WTC11 (cell line): ENCODE results near the gene ZNF282. TPM values are rescaled to one million over a fixed set of nuclear protein-coding genes. Genes with fewer than 3 reads are reported as not detected.
A peak's percentile ranks its signal among the peaks of the same experiment; 100 is the strongest.

Experiments
- ATAC-seq: fragments of 200-7000 bp; cut with Tn5 transposase; 2 replicates; pipeline ENCODE4 v1.10.0; 2021; ENCODE audit warnings: mild to moderate bottlenecking, moderate library complexity
- CTCF ChIA-PET: fragments of 300-600 bp; sonication (Branson Sonifier 250); formaldehyde crosslinking; loops from one replicate; lab custom pipeline; 2021; ENCODE audit warnings: antibody characterized with exemption; lab: Charles Lee
- POLR2A ChIA-PET: fragments of 350-600 bp; sonication (Branson Sonifier 250); formaldehyde crosslinking; loops from one replicate; lab custom pipeline; 2021; ENCODE audit warnings: antibody characterized with exemption; lab: Charles Lee
- DNase-seq: peaks from one replicate; pipeline ENCODE4 v3.0.0; 2021; ENCODE audit warnings: low spot score
- H3K27ac Mint-ChIP-seq: 2 replicates; pipeline ENCODE4 v1.8.0; 2021; ENCODE audit warnings: mixed read lengths
- H3K27me3 Mint-ChIP-seq: 2 replicates; pipeline ENCODE4 v1.8.0; 2021; ENCODE audit warnings: low read depth, mild to moderate bottlenecking, moderate library complexity, mixed read lengths
- H3K36me3 Mint-ChIP-seq: 2 replicates; pipeline ENCODE4 v1.8.0; 2021; ENCODE audit warnings: mixed read lengths
- H3K4me1 Mint-ChIP-seq: 2 replicates; pipeline ENCODE4 v1.8.0; 2022; ENCODE audit warnings: mixed read lengths
- H3K4me3 Mint-ChIP-seq: 2 replicates; pipeline ENCODE4 v1.8.0; 2021; ENCODE audit warnings: mild to moderate bottlenecking, moderate library complexity, mixed read lengths
- H3K9me3 Mint-ChIP-seq: 2 replicates; pipeline ENCODE4 v1.8.0; 2021; ENCODE audit warnings: mixed read lengths
- CBFB ChIP-seq: sonication (generic); formaldehyde crosslinking; IDR thresholded peaks from 2 replicates; pipeline ENCODE4 v1.8.1; 2022; ENCODE audit warnings: mild to moderate bottlenecking, low read depth, missing genetic modification reagents
- CREB1 ChIP-seq: sonication (generic); formaldehyde crosslinking; IDR thresholded peaks from 2 replicates; pipeline ENCODE4 v1.8.0; 2023; ENCODE audit warnings: mild to moderate bottlenecking, missing genetic modification reagents
- GRHL2 ChIP-seq: fragments of 250-450 bp; sonication (Bioruptor Pico); IDR thresholded peaks from 2 replicates; pipeline ENCODE4 v1.8.0; 2022; ENCODE audit warnings: mild to moderate bottlenecking, moderate library complexity; ENCODE audit not compliant: insufficient replicate concordance, severe bottlenecking
- MXD4 ChIP-seq: fragments of 250-450 bp; sonication (Bioruptor Pico); IDR thresholded peaks from 2 replicates; pipeline ENCODE4 v1.8.0; 2021; ENCODE audit warnings: mild to moderate bottlenecking, moderate library complexity, borderline replicate concordance
- NFE2L1 ChIP-seq: sonication (generic); formaldehyde crosslinking; IDR thresholded peaks from 2 replicates; pipeline ENCODE4 v1.8.1; 2023; ENCODE audit warnings: missing genetic modification reagents
- PRRX2 ChIP-seq: fragments of 250-450 bp; sonication (Bioruptor Pico); IDR thresholded peaks from 2 replicates; pipeline ENCODE4 v1.8.0; 2021; ENCODE audit warnings: mild to moderate bottlenecking
- TEAD1 ChIP-seq: sonication (generic); formaldehyde crosslinking; IDR thresholded peaks from 2 replicates; pipeline ENCODE4 v1.8.0; 2022; ENCODE audit warnings: mild to moderate bottlenecking, missing genetic modification reagents
- TEAD4 ChIP-seq: sonication (generic); formaldehyde crosslinking; IDR thresholded peaks from 2 replicates; pipeline ENCODE4 v1.8.0; 2022; ENCODE audit warnings: mild to moderate bottlenecking, missing genetic modification reagents
- ZNF121 ChIP-seq: sonication (generic); formaldehyde crosslinking; IDR thresholded peaks from 2 replicates; pipeline ENCODE4 v1.8.0; 2023; ENCODE audit warnings: missing genetic modification reagents
- ZNF263 ChIP-seq: sonication (generic); formaldehyde crosslinking; IDR thresholded peaks from 2 replicates; pipeline ENCODE4 v1.8.1; 2022; ENCODE audit warnings: low read depth, mild to moderate bottlenecking, moderate library complexity, missing genetic modification reagents
- ZNF416 ChIP-seq: fragments of 250-450 bp; sonication (Bioruptor Pico); IDR thresholded peaks from 2 replicates; pipeline ENCODE4 v1.9.0; 2021; ENCODE audit warnings: mild to moderate bottlenecking, inconsistent platforms
- ZNF423 ChIP-seq: fragments of 250-450 bp; sonication (Bioruptor Pico); IDR thresholded peaks from 2 replicates; pipeline ENCODE4 v2.1.2; 2022; ENCODE audit warnings: mild to moderate bottlenecking, moderate library complexity
- total RNA-seq: library from RNA; stranded (reverse); gene quantifications from 3 replicates; pipeline ENCODE4 v1.2.3, GENCODE V29; 2021
- TF ChIP-seq, protein P1 (sequence below): sonication (generic); formaldehyde crosslinking; IDR thresholded peaks from 2 replicates; pipeline ENCODE4 v1.8.0; 2022; ENCODE audit warnings: mild to moderate bottlenecking, missing genetic modification reagents
- TF ChIP-seq, protein P2 (sequence below): fragments of 250-450 bp; sonication (Bioruptor Pico); conservative IDR thresholded peaks from 2 replicates; pipeline ENCODE4 v1.9.0; 2021; ENCODE audit warnings: mild to moderate bottlenecking
- TF ChIP-seq, protein P3 (sequence below): sonication (generic); formaldehyde crosslinking; IDR thresholded peaks from 2 replicates; pipeline ENCODE4 v1.8.1; 2023; ENCODE audit warnings: mild to moderate bottlenecking, moderate library complexity, missing genetic modification reagents
- TF ChIP-seq, protein P4 (sequence below): fragments of 250-450 bp; sonication (Bioruptor Pico); IDR thresholded peaks from 2 replicates; pipeline ENCODE4 v1.9.0; 2021; ENCODE audit warnings: moderate library complexity, mild to moderate bottlenecking, inconsistent platforms, borderline replicate concordance
- TF ChIP-seq, protein P5 (sequence below): fragments of 200-600 bp; IDR thresholded peaks from 2 replicates; pipeline ENCODE4 v1.8.0; 2022; ENCODE audit warnings: antibody characterized with exemption

The ZNF282 gene
- total RNA-seq, 1 experiment from 2014 or later, result 38.5 TPM

DNA sequence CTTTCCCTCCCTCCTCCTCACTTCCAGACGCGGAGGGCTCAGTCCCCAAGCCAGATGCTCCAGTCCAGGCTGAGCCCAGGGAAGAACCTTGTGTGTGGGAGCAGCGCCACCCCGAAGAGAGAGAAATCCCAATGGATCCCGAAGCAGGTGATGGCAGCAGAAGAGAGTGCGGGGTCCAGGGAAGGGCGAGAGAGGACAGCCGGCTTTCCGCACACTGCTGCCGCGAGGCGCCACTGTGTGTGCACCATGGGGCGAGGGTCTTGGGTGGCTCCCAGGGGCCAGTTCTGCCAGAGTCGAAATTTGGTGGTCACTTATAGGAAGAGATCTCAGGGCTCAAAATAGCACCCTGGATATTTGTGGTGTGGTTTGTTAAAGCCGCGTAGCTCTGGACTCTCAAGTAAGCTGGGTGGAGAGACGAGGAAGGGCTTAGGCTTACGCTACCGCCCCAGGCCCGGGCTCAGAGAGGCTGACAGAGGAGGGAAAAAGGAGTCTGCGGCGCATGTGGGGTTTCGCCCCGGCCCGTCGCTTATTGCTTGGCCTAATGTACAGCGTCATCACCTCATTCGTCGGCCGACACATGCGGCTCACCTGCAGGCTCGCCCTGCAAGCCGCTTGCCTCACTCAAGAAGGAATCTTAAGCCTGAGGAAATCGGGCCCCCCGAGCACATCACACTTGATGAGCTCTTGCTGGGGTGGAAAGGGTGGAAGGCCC lies 12.1 kb downstream of the ZNF282 start (continued):
- TF ChIP-seq, protein P1, sequence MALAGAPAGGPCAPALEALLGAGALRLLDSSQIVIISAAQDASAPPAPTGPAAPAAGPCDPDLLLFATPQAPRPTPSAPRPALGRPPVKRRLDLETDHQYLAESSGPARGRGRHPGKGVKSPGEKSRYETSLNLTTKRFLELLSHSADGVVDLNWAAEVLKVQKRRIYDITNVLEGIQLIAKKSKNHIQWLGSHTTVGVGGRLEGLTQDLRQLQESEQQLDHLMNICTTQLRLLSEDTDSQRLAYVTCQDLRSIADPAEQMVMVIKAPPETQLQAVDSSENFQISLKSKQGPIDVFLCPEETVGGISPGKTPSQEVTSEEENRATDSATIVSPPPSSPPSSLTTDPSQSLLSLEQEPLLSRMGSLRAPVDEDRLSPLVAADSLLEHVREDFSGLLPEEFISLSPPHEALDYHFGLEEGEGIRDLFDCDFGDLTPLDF (CRISPR knock-in tag), result no peak
- TF ChIP-seq ZNF121 (no peak), PRRX2 (CRISPR knock-in tag) (no peak)
- TF ChIP-seq, protein P2, sequence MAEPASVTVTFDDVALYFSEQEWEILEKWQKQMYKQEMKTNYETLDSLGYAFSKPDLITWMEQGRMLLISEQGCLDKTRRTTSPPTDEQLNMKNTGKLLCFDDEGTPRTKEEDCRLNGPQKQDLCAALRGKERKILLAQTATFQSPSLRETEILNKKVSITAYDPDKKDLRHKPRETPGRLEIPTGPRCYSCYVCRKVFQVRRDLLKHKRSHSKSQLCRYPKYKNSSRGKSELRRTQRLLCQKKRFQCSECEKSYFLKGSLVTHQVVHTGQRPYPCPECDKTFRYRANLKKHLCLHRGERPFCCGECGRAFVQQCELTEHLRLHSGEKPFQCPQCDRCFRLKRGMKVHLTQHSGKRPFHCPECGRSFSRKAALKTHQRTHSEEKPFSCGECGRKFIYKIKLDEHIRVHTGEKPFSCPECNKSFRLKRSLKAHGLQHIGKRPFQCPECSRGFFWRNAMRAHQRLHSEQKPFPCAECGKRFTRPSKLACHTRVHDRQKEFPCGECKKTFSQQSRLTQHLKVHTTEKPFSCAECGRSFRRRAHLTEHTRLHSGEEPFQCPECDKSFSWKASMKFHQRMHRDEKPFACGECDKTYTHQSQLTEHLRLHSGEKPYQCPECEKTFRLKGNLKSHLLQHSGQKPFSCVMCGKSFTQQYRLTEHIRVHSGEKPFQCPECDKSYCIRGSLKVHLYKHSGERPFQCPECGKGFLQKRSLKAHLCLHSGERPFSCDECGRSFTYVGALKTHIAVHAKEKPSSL (CRISPR knock-in tag), result no peak
- TF ChIP-seq, protein P3, sequence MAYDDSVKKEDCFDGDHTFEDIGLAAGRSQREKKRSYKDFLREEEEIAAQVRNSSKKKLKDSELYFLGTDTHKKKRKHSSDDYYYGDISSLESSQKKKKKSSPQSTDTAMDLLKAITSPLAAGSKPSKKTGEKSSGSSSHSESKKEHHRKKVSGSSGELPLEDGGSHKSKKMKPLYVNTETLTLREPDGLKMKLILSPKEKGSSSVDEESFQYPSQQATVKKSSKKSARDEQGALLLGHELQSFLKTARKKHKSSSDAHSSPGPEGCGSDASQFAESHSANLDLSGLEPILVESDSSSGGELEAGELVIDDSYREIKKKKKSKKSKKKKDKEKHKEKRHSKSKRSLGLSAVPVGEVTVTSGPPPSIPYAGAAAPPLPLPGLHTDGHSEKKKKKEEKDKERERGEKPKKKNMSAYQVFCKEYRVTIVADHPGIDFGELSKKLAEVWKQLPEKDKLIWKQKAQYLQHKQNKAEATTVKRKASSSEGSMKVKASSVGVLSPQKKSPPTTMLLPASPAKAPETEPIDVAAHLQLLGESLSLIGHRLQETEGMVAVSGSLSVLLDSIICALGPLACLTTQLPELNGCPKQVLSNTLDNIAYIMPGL (CRISPR knock-in tag), result no peak

DNA sequence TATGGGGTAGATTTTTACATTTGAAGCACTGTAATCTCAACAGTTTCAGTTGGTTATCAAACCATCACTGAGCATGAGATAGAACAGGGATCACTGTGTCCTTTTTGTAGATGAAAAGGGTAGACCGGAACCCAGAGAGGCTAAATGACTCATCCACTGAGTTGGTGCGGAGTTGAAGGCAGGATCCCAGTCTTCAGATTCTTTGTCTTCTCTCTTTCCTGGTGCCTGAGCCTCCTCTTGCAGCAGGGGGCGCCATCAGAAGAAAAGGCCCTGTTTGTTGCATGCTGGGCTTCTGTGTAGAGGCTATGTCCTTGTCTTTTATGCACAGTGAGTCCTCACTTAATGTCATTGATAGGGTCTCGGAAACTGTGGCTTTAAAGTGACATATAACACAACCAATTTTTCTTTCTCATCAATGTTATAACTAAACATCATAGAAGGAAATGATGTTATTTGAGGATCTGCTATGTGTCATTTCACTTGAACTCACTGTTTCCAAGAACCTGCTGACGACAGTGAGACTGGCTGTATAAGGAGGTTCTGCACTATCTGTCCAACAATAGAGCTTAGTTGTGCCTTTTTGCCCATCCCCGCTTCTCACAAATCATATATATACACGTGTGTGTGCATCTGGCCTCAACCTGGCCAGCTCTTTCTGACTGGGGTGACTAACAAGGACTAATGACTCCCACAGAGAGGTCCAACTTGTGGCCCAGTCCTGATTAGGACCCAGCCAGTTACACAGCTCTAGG lies 14.3 kb downstream of the ZNF282 start:
- POLR2A ChIA-PET, result no interaction called here
- peak; percentile 89 for ATAC-seq
- peaks cover 12% of the 10 kb centered on the region for H3K4me1 Mint-ChIP-seq
- H3K4me3 Mint-ChIP-seq, result no peak overlapping the region
- H3K9me3 Mint-ChIP-seq, result no peaks in the 10 kb centered on the region
- TF ChIP-seq ZNF263 (CRISPR knock-in tag), result no peak
- TF ChIP-seq GRHL2 (CRISPR knock-in tag), result no peak
- TF ChIP-seq ZNF416 (CRISPR knock-in tag), result no peak
- no peak for TF ChIP-seq NFE2L1
- TF ChIP-seq CREB1, result no peak
- 0 out of 2 replicates have a peak, but pooled peaks have one; percentile 14 for TF ChIP-seq ZNF121
- TF ChIP-seq ZNF423 (CRISPR knock-in tag), result no peak
- no peak for TF ChIP-seq TEAD4 (CRISPR knock-in tag)
- no peak for TF ChIP-seq MXD4 (CRISPR knock-in tag)
- TF ChIP-seq, protein P4, sequence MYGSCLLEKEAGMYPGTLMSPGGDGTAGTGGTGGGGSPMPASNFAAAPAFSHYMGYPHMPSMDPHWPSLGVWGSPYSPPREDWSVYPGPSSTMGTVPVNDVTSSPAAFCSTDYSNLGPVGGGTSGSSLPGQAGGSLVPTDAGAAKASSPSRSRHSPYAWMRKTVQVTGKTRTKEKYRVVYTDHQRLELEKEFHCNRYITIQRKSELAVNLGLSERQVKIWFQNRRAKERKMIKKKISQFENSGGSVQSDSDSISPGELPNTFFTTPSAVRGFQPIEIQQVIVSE (CRISPR knock-in tag), result no peak
- TF ChIP-seq, protein P5, sequence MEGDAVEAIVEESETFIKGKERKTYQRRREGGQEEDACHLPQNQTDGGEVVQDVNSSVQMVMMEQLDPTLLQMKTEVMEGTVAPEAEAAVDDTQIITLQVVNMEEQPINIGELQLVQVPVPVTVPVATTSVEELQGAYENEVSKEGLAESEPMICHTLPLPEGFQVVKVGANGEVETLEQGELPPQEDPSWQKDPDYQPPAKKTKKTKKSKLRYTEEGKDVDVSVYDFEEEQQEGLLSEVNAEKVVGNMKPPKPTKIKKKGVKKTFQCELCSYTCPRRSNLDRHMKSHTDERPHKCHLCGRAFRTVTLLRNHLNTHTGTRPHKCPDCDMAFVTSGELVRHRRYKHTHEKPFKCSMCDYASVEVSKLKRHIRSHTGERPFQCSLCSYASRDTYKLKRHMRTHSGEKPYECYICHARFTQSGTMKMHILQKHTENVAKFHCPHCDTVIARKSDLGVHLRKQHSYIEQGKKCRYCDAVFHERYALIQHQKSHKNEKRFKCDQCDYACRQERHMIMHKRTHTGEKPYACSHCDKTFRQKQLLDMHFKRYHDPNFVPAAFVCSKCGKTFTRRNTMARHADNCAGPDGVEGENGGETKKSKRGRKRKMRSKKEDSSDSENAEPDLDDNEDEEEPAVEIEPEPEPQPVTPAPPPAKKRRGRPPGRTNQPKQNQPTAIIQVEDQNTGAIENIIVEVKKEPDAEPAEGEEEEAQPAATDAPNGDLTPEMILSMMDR, result peak; percentile 53
- TF ChIP-seq TEAD1, result no peak
- no peak for TF ChIP-seq CBFB (CRISPR knock-in tag)
- TF ChIP-seq, all 79 proteins: peak for 2
- H3K27me3 Mint-ChIP-seq, result no peaks in the 10 kb centered on the region
- DNase-seq, result peak; percentile 80
- CTCF ChIA-PET, result interaction anchor here (1.3 kb wide), 1 partner anchor 197 kb away, joined by 3 read pairs; no protein-coding TSS in a partner anchor
- H3K36me3 Mint-ChIP-seq, result peaks cover 74% of the 10 kb centered on the region
- peak overlapping the region; percentile 93 for H3K27ac Mint-ChIP-seq
